Esophagus (tissue), 2 donors: ENCODE data around the gene IGLON5. TPM values are rescaled to one million over a fixed set of nuclear protein-coding genes. Genes with fewer than 3 reads are reported as not detected.

Source experiments
- H3K27ac ChIP-seq, 2 donors: one replicate each; pipeline ENCODE4 v1.5.1; 2013; ENCODE audit warnings: low read depth in 2 of 2, mild to moderate bottlenecking in 2 of 2, inconsistent platforms in 1 of 2, low read length in 1 of 2, moderate library complexity in 1 of 2
- H3K27me3 ChIP-seq, 2 donors: one replicate each; pipeline ENCODE4 v1.6.1; 2013; ENCODE audit warnings: low read length in 2 of 2, control low read depth in 1 of 2, mild to moderate bottlenecking in 1 of 2; ENCODE audit not compliant: insufficient read depth in 2 of 2, control insufficient read depth in 1 of 2
- H3K36me3 ChIP-seq, 2 donors: one replicate each; pipeline ENCODE4 v1.6.1; 2013; ENCODE audit warnings: low read length in 1 of 2; ENCODE audit not compliant: control insufficient read depth in 2 of 2, insufficient read depth in 2 of 2
- H3K4me1 ChIP-seq, 2 donors: one replicate each; pipeline ENCODE4 v1.6.1; 2013; ENCODE audit warnings: low read length in 1 of 2; ENCODE audit not compliant: control insufficient read depth in 2 of 2, insufficient read depth in 2 of 2
- H3K4me3 ChIP-seq, 2 donors: one replicate each; pipeline ENCODE4 v1.5.1; 2013; ENCODE audit warnings: low read length in 2 of 2, mild to moderate bottlenecking in 2 of 2, low read depth in 1 of 2, moderate library complexity in 1 of 2
- H3K9me3 ChIP-seq, 2 donors: one replicate each; pipeline ENCODE4 v1.6.1; 2013; ENCODE audit warnings: mild to moderate bottlenecking in 2 of 2, low read depth in 1 of 2, low read length in 1 of 2, moderate library complexity in 1 of 2; ENCODE audit not compliant: control insufficient read depth in 2 of 2, insufficient read depth in 1 of 2
- WGBS, 2 donors: extraction: QIAGEN DNeasy Blood & Tissue Kit; methylation state at CpG; one replicate each; pipeline ENCODE4 v1.1.7; 2013; 5-methylcytosine and 5-hydroxymethylcytosine counted together
- polyA plus RNA-seq, 2 donors: library from polyadenylated mRNA; stranded (reverse); fragments of 200-250 nt; gene quantifications; one replicate each; pipeline ENCODE4 v1.2.3, GENCODE V29; 2013
- donor health status: healthy with polysubstance abuse.
- donor health status: Bipolar disorder and iron deficiency.

The IGLON5 gene
- polyA plus RNA-seq = under 1 TPM; 0.15 to 0.22 TPM

GRCh38 chr19:51311351-51312257 is at the start of gene IGLON5:
IGLON5 (plus strand) TSS chr19:51311644; CDS start chr19:51311848, 204 bp downstream.
- H3K27ac ChIP-seq = no peak within 1 kb of the TSS
- 6% methylated on average over 15 to 60 of the region's 76 CpGs for WGBS, 2 donors
- H3K27me3 ChIP-seq = no peaks in the 10 kb centered on the region
- H3K4me3 ChIP-seq = no peak within 1 kb of the TSS
- no peaks in the 10 kb centered on the region for H3K4me1 ChIP-seq
- no peaks in the 10 kb centered on the region for H3K9me3 ChIP-seq
- H3K36me3 ChIP-seq = no peaks in the 10 kb centered on the region

GRCh38 chr19:51263808-51264207 is 47.6 kb upstream of the IGLON5 start:
- no peak overlapping the region for H3K4me3 ChIP-seq
- peaks cover 0 to 2% of the 10 kb centered on the region in 2 donors for H3K4me1 ChIP-seq
- H3K27ac ChIP-seq = no peak overlapping the region
- 82 to 85% methylated on average over 4 of the region's 4 CpGs for WGBS, 2 donors
- no peaks in the 10 kb centered on the region for H3K9me3 ChIP-seq
- H3K27me3 ChIP-seq = no peaks in the 10 kb centered on the region
- H3K36me3 ChIP-seq = no peaks in the 10 kb centered on the region

- no peaks in the 10 kb centered on the region for H3K4me1 ChIP-seq
Measured at GRCh38 chr19:51271067-51271466, 40.4 kb upstream of the IGLON5 start.

GRCh38 chr19:51272183-51272810 is 39.1 kb upstream of the IGLON5 start:
- 58 to 65% methylated on average over 6 of the region's 6 CpGs for WGBS, 2 donors
- Histone ChIP-seq H3K27me3 (no peaks in the 10 kb centered on the region), H3K4me3 (no peak overlapping the region)

More at GRCh38 chr19:51271067-51271466, 40.4 kb upstream of the IGLON5 start:
- no peak overlapping the region for H3K27ac ChIP-seq
- H3K36me3 ChIP-seq = no peaks in the 10 kb centered on the region
- H3K9me3 ChIP-seq = no peaks in the 10 kb centered on the region
- no peak overlapping the region for H3K4me3 ChIP-seq
- H3K27me3 ChIP-seq = no peaks in the 10 kb centered on the region
- WGBS, 2 donors = 53 to 59% methylated on average over 26 of the region's 26 CpGs

GRCh38 chr19:51274049-51274770 is 37.2 kb upstream of the IGLON5 start:
- Histone ChIP-seq H3K36me3 (no peaks in the 10 kb centered on the region), H3K4me3 (no peak overlapping the region), H3K27me3 (peaks cover 0 to 3% of the 10 kb centered on the region in 2 donors), H3K4me1 (no peaks in the 10 kb centered on the region), H3K27ac (no peak overlapping the region), H3K9me3 (peaks cover 0 to 2% of the 10 kb centered on the region in 2 donors)
- 75 to 80% methylated on average over 8 of the region's 8 CpGs for WGBS, 2 donors

More at GRCh38 chr19:51272183-51272810, 39.1 kb upstream of the IGLON5 start:
- Histone ChIP-seq H3K27ac (no peak overlapping the region), H3K4me1 (no peaks in the 10 kb centered on the region), H3K36me3 (no peaks in the 10 kb centered on the region), H3K9me3 (no peaks in the 10 kb centered on the region)

GRCh38 chr19:51277112-51277511 is 34.3 kb upstream of the IGLON5 start:
- Histone ChIP-seq H3K27ac (no peak overlapping the region), H3K4me1 (no peaks in the 10 kb centered on the region), H3K36me3 (no peaks in the 10 kb centered on the region), H3K9me3 (peaks cover 2 to 3% of the 10 kb centered on the region in 2 donors), H3K27me3 (peaks cover 0 to 6% of the 10 kb centered on the region in 2 donors), H3K4me3 (no peak overlapping the region)
- 68% methylated on average over 3 of the region's 3 CpGs for WGBS, 2 donors

- Histone ChIP-seq H3K4me3 (no peak overlapping the region), H3K36me3 (no peaks in the 10 kb centered on the region), H3K4me1 (no peaks in the 10 kb centered on the region), H3K9me3 (peaks cover 3 to 4% of the 10 kb centered on the region in 2 donors), H3K27ac (no peak overlapping the region), H3K27me3 (peaks cover 0 to 6% of the 10 kb centered on the region in 2 donors)
- WGBS, 2 donors = 79 to 82% methylated on average over 4 of the region's 4 CpGs
Measured at GRCh38 chr19:51282335-51282734, 29.1 kb upstream of the IGLON5 start.

- H3K4me1 ChIP-seq = no peaks in the 10 kb centered on the region
- H3K9me3 ChIP-seq = peaks cover 2 to 3% of the 10 kb centered on the region in 2 donors
- no peaks in the 10 kb centered on the region for H3K36me3 ChIP-seq
- no peaks in the 10 kb centered on the region for H3K27me3 ChIP-seq
- H3K27ac ChIP-seq = no peak overlapping the region
- WGBS, 2 donors = 66 to 76% methylated on average over 3 of the region's 3 CpGs
- no peak overlapping the region for H3K4me3 ChIP-seq
Measured at GRCh38 chr19:51285682-51286081, 25.8 kb upstream of the IGLON5 start.

GRCh38 chr19:51289635-51290034 is 21.8 kb upstream of the IGLON5 start:
- Histone ChIP-seq H3K4me3 (no peak overlapping the region), H3K27me3 (no peaks in the 10 kb centered on the region), H3K27ac (no peak overlapping the region), H3K4me1 (no peaks in the 10 kb centered on the region), H3K36me3 (no peaks in the 10 kb centered on the region), H3K9me3 (no peaks in the 10 kb centered on the region)
- WGBS, 2 donors = 79 to 88% methylated on average over 1 of the region's 1 CpG
